Activated T-helper 17 cell treated with anti-CD3 and anti-CD28 coated beads, Interleukin-2, amount 50 U/mL, for 72 hours (primary cell): ENCODE measurements around the gene ZIC2. TPM values are rescaled to one million over a fixed set of nuclear protein-coding genes. Genes with fewer than 3 reads are reported as not detected.

Experiments
- total RNA-seq, 2 donors: library from RNA; stranded (reverse); gene quantifications; one replicate each; pipeline ENCODE4 v1.2.3, GENCODE V29; 2022

Gene ZIC2
- total RNA-seq, 2 donors from 2014 or later, result 0.84 TPM; not detected in 1

Other genes starting within 250 kb of the ZIC2 start
- under 1 TPM in 1 of 2 donors, not detected in 1; 0.04 TPM for gene ZIC5, start 10.0 kb upstream of the ZIC2 start, total RNA-seq
- gene PCCA, start 107.3 kb downstream of the ZIC2 start, total RNA-seq, result 10 to 100 TPM in 1 of 2 donors, 1 to 10 TPM in 1; 7.2 to 14.6 TPM